ENCODE data around the gene CREB5. TPM values are rescaled to one million over a fixed set of nuclear protein-coding genes. Genes with fewer than 3 reads are reported as not detected.

CREB5 gene
- total and polyA plus RNA-seq, 2 donors from 2014 or later = 3.4 to 27.2 TPM

DNA sequence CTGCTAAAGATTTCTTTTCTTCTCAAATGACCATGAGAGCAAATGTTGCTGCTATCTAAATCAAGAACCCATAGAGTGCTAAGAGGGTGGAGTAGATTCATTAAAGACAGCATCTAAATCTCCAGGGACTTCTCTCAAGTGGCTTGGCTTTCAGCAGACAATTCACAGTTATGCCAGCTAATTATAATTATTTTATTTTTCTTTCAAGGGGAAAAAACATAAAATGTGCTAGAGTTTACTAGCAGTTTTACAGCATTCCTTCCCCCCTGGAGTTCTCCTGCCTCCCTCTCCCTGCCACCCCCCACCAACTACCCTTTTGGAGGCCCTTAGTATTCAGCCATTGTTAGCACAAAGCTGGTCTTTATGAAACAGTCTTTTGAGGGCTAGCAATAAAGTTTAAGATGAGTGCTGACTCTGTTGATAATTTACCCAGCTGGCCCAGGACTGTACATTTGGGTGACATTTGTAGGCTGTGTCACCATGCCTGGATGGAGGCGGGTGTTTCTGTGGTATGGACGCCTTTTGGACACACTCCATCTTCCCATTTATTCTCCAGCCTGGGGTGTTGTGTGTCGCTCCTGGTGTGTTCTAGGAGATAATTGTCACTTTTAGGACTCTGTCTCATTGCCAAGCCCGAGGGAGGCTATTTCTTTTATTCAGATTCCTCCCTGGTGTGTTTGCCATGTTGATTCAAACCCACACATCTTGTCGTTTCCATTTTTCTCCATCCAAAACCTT is 160.2 kb downstream of the CREB5 start:
- FAIRE-seq (no peak), DNase-seq (no peak)
- Histone ChIP-seq H3K9me3 (ENCODE audit: control insufficient read depth in 2 of 3, insufficient read depth in 1 of 3, low read length in 3 of 3) (no peaks in the 10 kb centered on the region), H3K27ac (ENCODE audit: low read depth in 2 of 2, low read length in 2 of 2) (no peak overlapping the region), H3K4me3 (ENCODE audit: low read length in 3 of 3) (no peak overlapping the region), H3K36me3 (ENCODE audit: control insufficient read depth in 2 of 3, insufficient read depth in 3 of 3, low read length in 3 of 3) (no peaks in the 10 kb centered on the region), H3K27me3 (ENCODE audit: control insufficient read depth, insufficient read depth, low read length) (no peaks in the 10 kb centered on the region), H3K4me1 (ENCODE audit: control insufficient read depth in 2 of 3, insufficient read depth in 2 of 3, low read depth in 1 of 3, low read length in 3 of 3) (peaks cover 0 to 14% (median 3%) of the 10 kb centered on the region in 3 donors), H3K9ac (ENCODE audit: low read length in 3 of 3) (no peak overlapping the region)
- intact Hi-C loops (cut with DNase I) = no loop called here
- TF ChIP-seq, protein P1, sequence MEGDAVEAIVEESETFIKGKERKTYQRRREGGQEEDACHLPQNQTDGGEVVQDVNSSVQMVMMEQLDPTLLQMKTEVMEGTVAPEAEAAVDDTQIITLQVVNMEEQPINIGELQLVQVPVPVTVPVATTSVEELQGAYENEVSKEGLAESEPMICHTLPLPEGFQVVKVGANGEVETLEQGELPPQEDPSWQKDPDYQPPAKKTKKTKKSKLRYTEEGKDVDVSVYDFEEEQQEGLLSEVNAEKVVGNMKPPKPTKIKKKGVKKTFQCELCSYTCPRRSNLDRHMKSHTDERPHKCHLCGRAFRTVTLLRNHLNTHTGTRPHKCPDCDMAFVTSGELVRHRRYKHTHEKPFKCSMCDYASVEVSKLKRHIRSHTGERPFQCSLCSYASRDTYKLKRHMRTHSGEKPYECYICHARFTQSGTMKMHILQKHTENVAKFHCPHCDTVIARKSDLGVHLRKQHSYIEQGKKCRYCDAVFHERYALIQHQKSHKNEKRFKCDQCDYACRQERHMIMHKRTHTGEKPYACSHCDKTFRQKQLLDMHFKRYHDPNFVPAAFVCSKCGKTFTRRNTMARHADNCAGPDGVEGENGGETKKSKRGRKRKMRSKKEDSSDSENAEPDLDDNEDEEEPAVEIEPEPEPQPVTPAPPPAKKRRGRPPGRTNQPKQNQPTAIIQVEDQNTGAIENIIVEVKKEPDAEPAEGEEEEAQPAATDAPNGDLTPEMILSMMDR (IDR thresholded peaks at IDR 0.05; ENCODE audit: borderline replicate concordance, extremely low read depth, insufficient read depth) = no peak

DNA sequence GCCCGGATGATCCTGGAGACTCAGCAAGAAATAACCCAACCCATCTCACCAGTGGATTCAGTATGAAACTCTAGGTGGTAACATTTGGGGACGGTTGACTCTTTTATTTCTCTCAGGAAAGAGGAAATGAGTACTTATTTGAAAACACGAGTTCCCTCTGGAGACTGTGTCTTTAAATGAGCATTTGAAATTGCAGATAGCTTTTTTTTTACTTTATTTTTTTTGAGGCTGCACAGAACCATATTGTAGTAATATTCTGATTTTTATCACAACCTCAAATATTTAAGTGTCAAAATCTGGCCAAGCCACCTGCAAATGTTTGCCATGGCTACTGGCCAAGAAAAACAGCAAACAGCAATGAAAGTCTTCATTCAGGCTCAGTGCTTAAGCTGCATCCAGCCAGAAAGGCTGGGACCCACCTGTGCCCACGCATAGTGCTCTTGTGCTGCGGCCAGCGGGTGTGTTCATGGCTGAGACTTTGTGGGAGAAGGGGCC is 160.8 kb downstream of the CREB5 start:
- no peaks in the 10 kb centered on the region for H3K9me3 ChIP-seq (ENCODE audit: control insufficient read depth in 2 of 3, insufficient read depth in 1 of 3, low read length in 3 of 3)
- DNase-seq = peak in 2 of 5 donors; percentile 66 to 83
- H3K4me1 ChIP-seq (ENCODE audit: control insufficient read depth in 2 of 3, insufficient read depth in 2 of 3, low read depth in 1 of 3, low read length in 3 of 3) = peaks cover 0 to 14% (median 3%) of the 10 kb centered on the region in 3 donors
- intact Hi-C loops (cut with DNase I) = no loop called here
- H3K36me3 ChIP-seq (ENCODE audit: control insufficient read depth in 2 of 3, insufficient read depth in 3 of 3, low read length in 3 of 3) = no peaks in the 10 kb centered on the region
- H3K27ac ChIP-seq (ENCODE audit: low read depth in 2 of 2, low read length in 2 of 2) = no peak overlapping the region
- FAIRE-seq = no peak
- TF ChIP-seq, protein P1 (IDR thresholded peaks at IDR 0.05; ENCODE audit: borderline replicate concordance, extremely low read depth, insufficient read depth) = no peak
- no peak overlapping the region for H3K4me3 ChIP-seq (ENCODE audit: low read length in 3 of 3)
- no peaks in the 10 kb centered on the region for H3K27me3 ChIP-seq (ENCODE audit: control insufficient read depth, insufficient read depth, low read length)
- H3K9ac ChIP-seq (ENCODE audit: low read length in 3 of 3) = no peak overlapping the region

DNA sequence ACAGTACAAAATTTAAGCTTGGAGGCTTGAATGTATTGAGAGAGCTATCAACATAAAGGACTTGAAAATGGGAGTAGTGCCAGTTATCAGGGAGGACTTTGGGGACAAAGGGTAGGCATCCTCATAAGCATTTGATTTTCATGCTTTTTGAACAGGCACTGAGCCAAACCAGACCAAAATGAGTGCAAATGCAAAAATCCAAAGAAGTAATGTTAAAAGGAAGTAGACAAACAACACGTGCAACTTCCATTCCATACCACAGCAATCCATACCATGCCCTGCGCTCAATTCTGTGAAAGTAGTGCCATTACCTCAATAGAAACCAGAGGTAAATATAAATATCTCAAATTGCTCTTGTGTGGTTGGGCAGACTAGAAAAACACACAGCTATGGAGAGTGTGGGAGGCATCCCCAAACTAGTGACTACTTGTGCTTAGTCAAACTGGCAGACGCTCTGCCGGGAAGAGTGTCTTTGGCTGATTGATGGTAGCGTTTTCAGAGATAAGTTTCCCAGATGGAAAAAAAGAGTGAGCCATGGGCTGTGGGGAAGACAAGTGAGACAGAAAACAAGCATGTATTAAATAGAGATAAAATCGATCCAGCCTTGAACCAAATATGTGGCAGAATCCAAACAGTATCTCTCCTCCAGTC is 161.5 kb downstream of the CREB5 start:
- DNase-seq (peak in 3 of 5 donors; percentile 42 to 71 (median 58)), FAIRE-seq (no peak)
- no peak overlapping the region for H3K27ac ChIP-seq (ENCODE audit: low read depth in 2 of 2, low read length in 2 of 2)
- TF ChIP-seq, protein P1 (IDR thresholded peaks at IDR 0.05; ENCODE audit: borderline replicate concordance, extremely low read depth, insufficient read depth) = no peak
- H3K36me3 ChIP-seq (ENCODE audit: control insufficient read depth in 2 of 3, insufficient read depth in 3 of 3, low read length in 3 of 3) = no peaks in the 10 kb centered on the region
- H3K27me3 ChIP-seq (ENCODE audit: control insufficient read depth, insufficient read depth, low read length) = no peaks in the 10 kb centered on the region
- H3K9me3 ChIP-seq (ENCODE audit: control insufficient read depth in 2 of 3, insufficient read depth in 1 of 3, low read length in 3 of 3) = no peaks in the 10 kb centered on the region
- intact Hi-C loops (cut with DNase I) = no loop called here
- H3K4me3 ChIP-seq (ENCODE audit: low read length in 3 of 3) = no peak overlapping the region
- H3K9ac ChIP-seq (ENCODE audit: low read length in 3 of 3) = no peak overlapping the region
- H3K4me1 ChIP-seq (ENCODE audit: control insufficient read depth in 2 of 3, insufficient read depth in 2 of 3, low read depth in 1 of 3, low read length in 3 of 3) = peaks cover 0 to 14% (median 3%) of the 10 kb centered on the region in 3 donors
